Activated T-cell treated with anti-CD3 and anti-CD28 coated beads, Interleukin-2, amount 50 U/mL, for 4 hours (primary cell): ENCODE results near the gene CHP1. TPM values are rescaled to one million over a fixed set of nuclear protein-coding genes. Genes with fewer than 3 reads are reported as not detected.
"Not testable (repeated sequence)": the region's sequence is repeated elsewhere in the genome, so short reads cannot be mapped to it uniquely, and the experiment has no call there.

ENCODE experiments used
- ATAC-seq, 2 donors: fragments of 200-7000 bp; cut with Tn5 transposase; one replicate each; pipeline ENCODE4 v1.10.0; 2021
- DNase-seq: peaks from one replicate; pipeline ENCODE4 v3.0.0-alpha.2; 2020
- H3K27me3 Mint-ChIP-seq: one replicate; pipeline ENCODE4 v1.8.0; 2021; ENCODE audit warnings: low read depth, mixed read lengths
- H3K36me3 Mint-ChIP-seq: one replicate; pipeline ENCODE4 v1.8.0; 2022; ENCODE audit warnings: mixed read lengths; ENCODE audit not compliant: insufficient read depth
- H3K4me1 Mint-ChIP-seq: one replicate; pipeline ENCODE4 v1.8.0; 2021; ENCODE audit warnings: low read depth, mixed read lengths
- H3K4me3 Mint-ChIP-seq: one replicate; pipeline ENCODE4 v1.8.0; 2021; ENCODE audit warnings: mild to moderate bottlenecking, moderate library complexity, mixed read lengths
- H3K9me3 Mint-ChIP-seq: one replicate; pipeline ENCODE4 v1.8.0; 2021; ENCODE audit warnings: mixed read lengths
- total RNA-seq, 3 donors: library from RNA; stranded (reverse); gene quantifications; one replicate each; pipeline ENCODE4 v1.2.1, GENCODE V29; 2021

The CHP1 gene
- total RNA-seq, 3 donors from 2014 or later = 43.2 to 53.3 (median 46.7) TPM

DNA sequence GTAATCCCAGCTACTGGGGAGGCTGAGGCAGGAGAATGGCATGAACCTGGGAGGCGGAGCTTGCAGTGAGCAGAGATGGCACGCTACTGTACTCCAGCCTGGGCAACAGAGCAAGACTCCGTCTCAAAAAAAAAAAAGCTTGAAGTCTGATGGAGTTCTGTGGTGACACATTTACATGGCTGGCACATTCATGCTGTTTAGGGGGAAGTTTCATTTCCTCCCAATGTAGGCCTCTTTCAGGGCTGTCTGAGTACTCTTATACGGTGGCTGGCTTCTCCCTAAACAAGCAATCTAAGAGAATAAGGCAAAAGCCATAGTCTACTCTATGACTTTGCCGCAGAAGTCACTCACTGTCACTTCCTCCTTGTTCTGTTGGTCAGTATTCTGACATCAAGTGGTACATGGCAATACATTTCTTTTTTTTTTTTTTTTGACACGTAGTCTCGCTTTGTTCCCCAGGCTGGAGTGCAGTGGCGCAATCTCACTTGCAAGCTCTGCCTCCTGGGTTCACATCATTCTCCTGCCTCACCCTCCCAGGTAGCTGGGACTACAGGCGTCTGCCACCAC is 60.1 kb downstream of the CHP1 start:
- no peak overlapping the region for H3K4me3 Mint-ChIP-seq
- peaks cover 28% of the 10 kb centered on the region for H3K4me1 Mint-ChIP-seq
- DNase-seq (no peak), ATAC-seq (peak in 1 of 2 donors; percentile 44)
- no peaks in the 10 kb centered on the region for H3K27me3 Mint-ChIP-seq
- H3K9me3 Mint-ChIP-seq = no peaks in the 10 kb centered on the region
- H3K36me3 Mint-ChIP-seq = peaks cover 27% of the 10 kb centered on the region

GRCh38 chr15:41292521-41292920 is 61.5 kb downstream of the CHP1 start:
- Mint-ChIP-seq H3K4me3 (no peak overlapping the region), H3K4me1 (peaks cover 19% of the 10 kb centered on the region), H3K36me3 (peaks cover 18% of the 10 kb centered on the region), H3K27me3 (no peaks in the 10 kb centered on the region), H3K9me3 (no peaks in the 10 kb centered on the region)
- ATAC-seq = no peak
- DNase-seq = no peak

GRCh38 chr15:41301139-41301538 is 70.1 kb downstream of the CHP1 start:
- not testable (repeated sequence) for H3K4me1 Mint-ChIP-seq, H3K9me3 Mint-ChIP-seq, ATAC-seq, H3K4me3 Mint-ChIP-seq, H3K27me3 Mint-ChIP-seq, DNase-seq
- H3K36me3 Mint-ChIP-seq = peaks cover 14% of the 10 kb centered on the region

DNA sequence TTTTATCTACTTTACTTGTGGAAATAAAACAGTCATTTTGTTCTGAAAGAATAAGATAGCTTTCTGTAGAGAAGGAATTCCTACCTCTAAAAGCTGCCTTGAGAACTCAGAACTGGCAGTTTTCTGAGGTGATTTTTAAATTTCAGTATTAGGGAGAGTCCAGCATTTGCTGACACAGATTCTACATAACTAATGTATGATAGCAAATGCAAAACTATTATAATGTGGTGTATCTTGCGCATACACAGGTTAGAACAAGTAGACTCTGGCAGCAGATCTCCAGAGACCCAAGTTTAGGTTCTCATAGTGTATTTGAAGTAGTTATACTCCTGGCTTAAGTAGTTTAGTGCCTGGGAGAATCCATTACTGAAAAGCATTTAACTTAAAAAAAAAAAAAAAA is 70.5 kb downstream of the CHP1 start:
- Mint-ChIP-seq H3K27me3 (no peaks in the 10 kb centered on the region), H3K4me3 (no peak overlapping the region), H3K4me1 (peaks cover 3% of the 10 kb centered on the region), H3K9me3 (no peaks in the 10 kb centered on the region), H3K36me3 (peaks cover 14% of the 10 kb centered on the region)
- no peak for ATAC-seq
- no peak for DNase-seq

- ATAC-seq (no peak), DNase-seq (no peak)
- H3K36me3 Mint-ChIP-seq = peaks cover 9% of the 10 kb centered on the region
- no peaks in the 10 kb centered on the region for H3K9me3 Mint-ChIP-seq
- H3K4me3 Mint-ChIP-seq = no peak overlapping the region
- no peaks in the 10 kb centered on the region for H3K27me3 Mint-ChIP-seq
- peaks cover 3% of the 10 kb centered on the region for H3K4me1 Mint-ChIP-seq
Measured at GRCh38 chr15:41304149-41304770, 73.2 kb downstream of the CHP1 start.

DNA sequence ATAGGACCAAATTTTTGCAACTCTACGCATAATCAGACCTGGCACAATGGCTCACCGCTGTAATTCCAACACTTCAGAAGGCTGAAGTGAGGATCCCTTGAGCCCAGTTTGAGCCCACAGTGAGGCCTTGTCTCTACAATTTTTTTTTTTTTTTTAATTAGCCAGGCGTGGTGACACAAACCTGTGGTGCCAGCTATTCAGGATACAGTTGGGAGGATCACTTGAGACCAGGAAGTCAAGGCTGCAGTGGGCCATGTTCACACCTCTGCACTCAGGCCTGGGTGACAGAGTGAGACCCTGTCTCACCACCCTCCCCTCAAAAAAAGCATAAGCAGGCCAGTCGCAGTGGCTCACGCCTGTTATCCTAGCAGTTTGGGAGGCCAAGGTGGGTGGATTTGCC is 76.6 kb downstream of the CHP1 start:
- no peak for DNase-seq
- no peak for ATAC-seq
- Mint-ChIP-seq H3K36me3 (peaks cover 3% of the 10 kb centered on the region), H3K4me1 (no peaks in the 10 kb centered on the region), H3K9me3 (no peaks in the 10 kb centered on the region), H3K4me3 (no peak overlapping the region), H3K27me3 (no peaks in the 10 kb centered on the region)

GRCh38 chr15:41309226-41309905 is 78.3 kb downstream of the CHP1 start:
- Mint-ChIP-seq H3K4me1 (no peaks in the 10 kb centered on the region), H3K36me3 (no peaks in the 10 kb centered on the region), H3K4me3 (no peak overlapping the region), H3K9me3 (no peaks in the 10 kb centered on the region), H3K27me3 (no peaks in the 10 kb centered on the region)
- ATAC-seq (no peak), DNase-seq (no peak)

- not testable (repeated sequence) for H3K9me3 Mint-ChIP-seq, H3K27me3 Mint-ChIP-seq, H3K4me1 Mint-ChIP-seq, H3K36me3 Mint-ChIP-seq, ATAC-seq, DNase-seq, H3K4me3 Mint-ChIP-seq
Measured at GRCh38 chr15:41320805-41321330, 89.8 kb downstream of the CHP1 start.

DNA sequence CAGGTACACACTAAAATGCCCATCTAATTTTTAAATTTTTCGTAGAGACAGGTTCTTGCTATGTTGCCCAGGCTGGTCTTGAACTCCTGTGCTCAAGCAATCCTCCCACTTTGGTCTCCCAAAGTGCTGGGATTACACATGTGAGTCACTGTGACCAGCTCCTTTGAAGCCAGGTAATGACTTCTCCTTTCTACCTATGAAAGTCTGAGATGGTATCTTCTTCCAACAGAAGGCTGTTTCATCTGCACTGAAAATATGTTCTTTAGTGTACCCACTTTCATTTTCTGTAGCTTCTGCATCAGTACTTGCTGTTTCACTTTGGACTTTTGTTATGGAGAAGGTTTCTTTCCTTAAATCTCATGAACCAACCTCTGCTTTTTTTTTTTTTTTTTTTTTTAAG is 92.5 kb downstream of the CHP1 start:
- Mint-ChIP-seq H3K27me3 (no peaks in the 10 kb centered on the region), H3K4me1 (peaks cover 2% of the 10 kb centered on the region), H3K9me3 (no peaks in the 10 kb centered on the region), H3K4me3 (no peak overlapping the region), H3K36me3 (peaks cover 2% of the 10 kb centered on the region)
- no peak for DNase-seq
- ATAC-seq = peak; percentile 74 to 81

GRCh38 chr15:41331281-41331680 is 100.2 kb downstream of the CHP1 start:
- ATAC-seq (no peak), DNase-seq (no peak)
- peak overlapping the region; percentile 99 for H3K4me3 Mint-ChIP-seq
- no peaks in the 10 kb centered on the region for H3K9me3 Mint-ChIP-seq
- H3K36me3 Mint-ChIP-seq = no peaks in the 10 kb centered on the region
- no peaks in the 10 kb centered on the region for H3K27me3 Mint-ChIP-seq
- peaks cover 25% of the 10 kb centered on the region for H3K4me1 Mint-ChIP-seq

Other genes with a start within 250 kb of the CHP1 start
- 10 to 100 TPM; 39.2 to 42.0 (median 40.5) TPM for gene INO80, start 115.0 kb upstream of the CHP1 start, total RNA-seq
- gene EXD1, start 511 bp upstream of the CHP1 start, total RNA-seq = not detected
- 10 to 100 TPM in 1 of 3 donors, 1 to 10 TPM in 2; 8.5 to 10.2 (median 9.5) TPM for gene OIP5, start 101.3 kb downstream of the CHP1 start, total RNA-seq
- gene NUSAP1, start 101.6 kb downstream of the CHP1 start, total RNA-seq = 10 to 100 TPM; 10.1 to 19.0 (median 18.5) TPM
- gene NDUFAF1, start 171.2 kb downstream of the CHP1 start, total RNA-seq = 10 to 100 TPM; 28.6 to 31.4 (median 29.3) TPM
- 10 to 100 TPM; 28.6 to 38.3 (median 32.6) TPM for gene RTF1, start 185.8 kb downstream of the CHP1 start, total RNA-seq